DND-41 (cell line): ENCODE measurements around the gene TREH.

Experiments used
- CTCF ChIP-seq: IDR thresholded peaks from 2 replicates; pipeline ENCODE4 v1.5.1; 2012; ENCODE audit warnings: borderline replicate concordance, low read length, moderate library complexity, mild to moderate bottlenecking; ENCODE audit not compliant: poor library complexity, severe bottlenecking; ENCODE audit errors: extremely low read depth
- EZH2 ChIP-seq: IDR thresholded peaks from 3 replicates; pipeline ENCODE4 v1.6.1; 2012; ENCODE audit warnings: borderline replicate concordance, low read depth, mild to moderate bottlenecking, moderate library complexity, low read length, inconsistent platforms; ENCODE audit not compliant: severe bottlenecking

- TF ChIP-seq CTCF (no peak), EZH2 (no peak)
Observed at GRCh38 chr11:118657238-118657637, 22.2 kb downstream of the TREH start.
